Hepatocyte (in vitro differentiated cells): Measurements from ENCODE around the gene MAP2K3.

Source experiments
- EZH2 ChIP-seq: fragments of 200-600 bp; sonication (generic); IDR thresholded peaks from 2 replicates; pipeline ENCODE4 v1.6.1; 2016; ENCODE audit warnings: antibody characterized with exemption, mild to moderate bottlenecking, borderline replicate concordance
- TF ChIP-seq, protein P1 (sequence below): fragments of 200-600 bp; sonication (generic); IDR thresholded peaks from 2 replicates; pipeline ENCODE4 v1.5.1; 2016; ENCODE audit warnings: antibody characterized with exemption, mild to moderate bottlenecking; ENCODE audit not compliant: poor library complexity

DNA sequence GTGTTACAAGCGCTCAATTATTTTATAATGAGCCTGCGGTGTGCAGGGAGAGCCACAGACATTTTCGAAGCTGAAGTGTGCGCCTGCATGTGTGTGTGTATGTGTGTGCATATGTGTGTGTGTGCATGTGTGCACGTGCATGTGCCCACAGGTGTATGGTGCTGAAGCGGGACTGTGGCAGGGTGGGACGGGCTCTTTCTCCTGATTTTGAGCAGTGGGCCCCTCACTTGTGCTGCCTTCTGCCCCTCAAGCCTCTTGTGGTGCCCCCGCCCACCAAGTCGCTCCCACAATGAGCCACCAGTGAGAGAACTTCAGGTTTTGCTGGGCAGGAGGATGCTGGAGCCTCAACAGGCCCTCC, 75.0 kb downstream of the MAP2K3 start:
- TF ChIP-seq, protein P1, sequence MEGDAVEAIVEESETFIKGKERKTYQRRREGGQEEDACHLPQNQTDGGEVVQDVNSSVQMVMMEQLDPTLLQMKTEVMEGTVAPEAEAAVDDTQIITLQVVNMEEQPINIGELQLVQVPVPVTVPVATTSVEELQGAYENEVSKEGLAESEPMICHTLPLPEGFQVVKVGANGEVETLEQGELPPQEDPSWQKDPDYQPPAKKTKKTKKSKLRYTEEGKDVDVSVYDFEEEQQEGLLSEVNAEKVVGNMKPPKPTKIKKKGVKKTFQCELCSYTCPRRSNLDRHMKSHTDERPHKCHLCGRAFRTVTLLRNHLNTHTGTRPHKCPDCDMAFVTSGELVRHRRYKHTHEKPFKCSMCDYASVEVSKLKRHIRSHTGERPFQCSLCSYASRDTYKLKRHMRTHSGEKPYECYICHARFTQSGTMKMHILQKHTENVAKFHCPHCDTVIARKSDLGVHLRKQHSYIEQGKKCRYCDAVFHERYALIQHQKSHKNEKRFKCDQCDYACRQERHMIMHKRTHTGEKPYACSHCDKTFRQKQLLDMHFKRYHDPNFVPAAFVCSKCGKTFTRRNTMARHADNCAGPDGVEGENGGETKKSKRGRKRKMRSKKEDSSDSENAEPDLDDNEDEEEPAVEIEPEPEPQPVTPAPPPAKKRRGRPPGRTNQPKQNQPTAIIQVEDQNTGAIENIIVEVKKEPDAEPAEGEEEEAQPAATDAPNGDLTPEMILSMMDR, result no peak
- TF ChIP-seq EZH2, result no peak
